ENCODE results near the gene WBP2NL.
"Not testable (repeated sequence)": the region's sequence is repeated elsewhere in the genome, so short reads cannot be mapped to it uniquely, and the experiment has no call there.

WBP2NL gene
- 1.3 to 2.5 reads per million in 2 experiments for total RNA-seq

GRCh38 chr22:41998361-41999261 is at the start of gene WBP2NL:
TSS of gene WBP2NL (plus strand) at chr22:41998788. CDS start at chr22:41998819, 31 bp downstream.
- DNase-seq (ENCODE audit: low read depth): peak; percentile 84

DNA sequence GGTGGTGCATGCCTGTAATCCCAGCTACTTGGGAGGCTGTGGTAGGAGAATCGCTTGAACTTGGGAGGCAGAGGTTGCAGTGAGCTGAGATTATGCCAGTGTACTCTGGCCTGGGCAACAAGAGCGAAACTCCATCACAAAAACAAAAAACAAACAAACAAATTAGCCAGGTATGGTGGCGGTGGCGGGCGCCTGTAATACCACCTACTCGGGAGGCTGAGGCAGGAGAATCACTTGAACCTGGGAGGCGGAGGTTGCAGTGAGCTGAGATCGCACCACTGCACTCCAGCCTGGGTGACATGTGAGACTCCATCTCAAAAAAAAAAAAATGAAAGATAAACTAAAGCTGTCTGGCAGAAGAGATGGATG is 49.7 kb upstream of the WBP2NL start:
- not testable (repeated sequence) for DNase-seq (ENCODE audit: low read depth)

DNA sequence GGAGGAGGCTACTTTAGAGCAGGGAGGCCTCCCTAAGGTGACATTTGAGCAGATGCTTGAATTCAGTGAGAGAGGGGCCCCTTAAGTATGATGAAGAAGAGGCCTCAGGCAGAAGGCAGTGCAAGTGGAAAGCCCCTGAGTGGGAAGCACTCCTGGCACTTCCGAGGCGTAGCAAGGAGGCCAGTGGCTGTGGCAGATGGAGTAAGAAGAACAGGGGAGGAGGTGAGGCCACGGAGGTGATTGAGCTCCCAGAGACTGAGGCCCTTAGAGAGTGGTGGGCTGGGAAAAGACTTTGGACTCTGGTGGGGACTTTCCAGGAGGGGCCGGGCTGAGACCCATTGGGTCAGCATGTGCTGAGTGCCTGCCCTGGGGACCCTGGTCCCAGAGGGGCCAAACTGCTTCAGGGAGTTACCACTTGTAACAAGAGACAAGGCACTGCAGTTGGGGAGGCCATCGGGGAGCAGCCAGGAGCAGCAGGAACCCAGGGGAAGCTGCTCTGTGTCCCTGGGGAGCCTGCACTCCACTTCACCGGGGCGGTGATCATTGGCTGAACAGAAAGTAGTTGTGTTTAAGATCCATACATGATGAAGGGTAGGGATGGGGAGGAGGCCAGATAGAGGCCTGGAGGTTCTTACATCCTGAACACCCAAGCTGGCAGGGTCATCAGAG is 49.2 kb upstream of the WBP2NL start:
- DNase-seq (ENCODE audit: low read depth): no peak

GRCh38 chr22:41951898-41952474 is 46.6 kb upstream of the WBP2NL start, which contains the start of gene SMIM45:
TSS of gene SMIM45 (plus strand) at chr22:41952150.
- DNase-seq (ENCODE audit: low read depth): no peak

DNA sequence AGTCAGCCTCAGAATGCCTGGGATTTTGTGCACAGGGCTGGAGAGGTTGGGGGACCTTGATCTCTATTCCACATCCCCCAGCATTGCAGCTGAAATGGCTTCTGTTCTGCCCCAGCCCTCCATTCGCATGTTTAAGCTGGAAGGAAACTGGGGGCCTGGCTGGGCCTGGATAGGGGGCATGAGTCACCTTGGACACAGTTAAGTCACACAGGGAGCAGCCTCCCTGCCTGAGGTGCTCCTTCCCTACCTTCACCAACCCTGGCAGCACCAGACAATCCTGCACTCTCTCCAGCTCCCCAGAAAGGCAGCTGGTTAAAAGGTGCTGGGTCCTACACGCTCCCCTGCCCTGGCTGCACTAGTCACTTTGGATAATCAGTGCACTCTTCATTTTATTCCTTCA is 45.9 kb upstream of the WBP2NL start:
- no peak for DNase-seq (ENCODE audit: low read depth)

DNA sequence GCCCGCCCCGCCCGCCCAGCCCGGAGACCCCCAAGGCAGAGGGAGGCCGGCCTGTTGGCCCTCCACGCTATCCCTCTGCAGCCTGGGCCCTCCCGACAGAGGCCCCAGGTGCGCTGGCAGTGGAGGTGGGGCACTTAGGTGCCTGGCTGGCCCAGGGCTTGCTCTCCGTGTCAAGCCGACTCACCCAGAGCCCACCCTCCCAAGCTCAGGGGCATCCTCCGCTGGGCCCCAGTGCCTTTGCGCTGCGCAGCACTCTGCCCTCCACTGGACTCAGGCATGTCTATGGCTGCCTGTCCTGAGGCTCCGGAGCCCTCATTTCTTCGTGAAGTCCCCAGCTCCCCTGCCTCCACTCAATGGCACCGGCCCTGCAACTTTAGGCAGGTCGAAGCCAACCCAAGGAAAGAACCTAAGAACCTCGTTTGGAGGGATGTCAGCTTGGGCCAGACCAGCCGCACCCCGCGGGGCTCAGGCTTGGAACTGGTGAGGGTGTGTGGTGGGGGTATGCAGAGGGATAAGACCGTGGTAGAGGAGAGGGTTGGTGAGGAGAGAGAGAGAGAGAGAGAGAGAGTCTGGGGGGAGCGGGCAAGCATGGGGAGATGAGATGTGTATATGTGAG is 40.5 kb upstream of the WBP2NL start:
- no peak for DNase-seq (ENCODE audit: low read depth)

GRCh38 chr22:41963453-41964111 is 35.0 kb upstream of the WBP2NL start:
- no peak for DNase-seq (ENCODE audit: low read depth)

GRCh38 chr22:41964112-41964491 is 34.5 kb upstream of the WBP2NL start:
- no peak for DNase-seq (ENCODE audit: low read depth)

- no peak for DNase-seq (ENCODE audit: low read depth)
Measured at GRCh38 chr22:41966225-41966606, 32.4 kb upstream of the WBP2NL start.

DNA sequence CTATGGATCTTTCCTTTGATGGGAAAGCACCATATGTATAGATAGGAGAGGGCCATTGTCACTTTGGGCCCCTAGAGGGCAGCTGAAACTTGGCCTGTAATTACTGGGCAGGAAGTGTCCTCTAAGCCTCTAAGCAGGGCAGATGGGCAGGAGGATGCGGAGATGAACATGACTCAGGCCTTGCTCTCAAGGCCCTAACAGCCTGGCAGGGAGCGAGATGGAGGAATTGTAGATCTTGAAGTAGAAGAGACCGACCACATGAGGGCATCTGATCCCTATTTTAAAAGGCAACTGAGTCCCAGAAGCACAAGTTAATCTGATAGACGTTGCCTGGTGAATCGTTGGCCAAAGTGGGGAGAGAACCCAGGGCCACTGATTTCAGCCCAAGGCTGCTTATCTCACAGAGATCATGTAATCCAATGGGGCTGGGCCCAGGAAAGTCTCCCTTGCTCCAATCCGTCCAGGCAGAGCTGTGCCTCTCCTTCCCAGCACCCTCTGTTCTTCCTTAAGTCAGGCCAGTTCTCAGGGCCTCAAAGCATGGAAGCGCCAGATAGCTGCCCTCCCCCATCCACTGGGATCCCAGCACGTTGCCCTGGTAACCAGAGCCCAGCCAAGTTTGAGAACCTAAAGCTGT is 31.9 kb upstream of the WBP2NL start:
- no peak for DNase-seq (ENCODE audit: low read depth)

DNA sequence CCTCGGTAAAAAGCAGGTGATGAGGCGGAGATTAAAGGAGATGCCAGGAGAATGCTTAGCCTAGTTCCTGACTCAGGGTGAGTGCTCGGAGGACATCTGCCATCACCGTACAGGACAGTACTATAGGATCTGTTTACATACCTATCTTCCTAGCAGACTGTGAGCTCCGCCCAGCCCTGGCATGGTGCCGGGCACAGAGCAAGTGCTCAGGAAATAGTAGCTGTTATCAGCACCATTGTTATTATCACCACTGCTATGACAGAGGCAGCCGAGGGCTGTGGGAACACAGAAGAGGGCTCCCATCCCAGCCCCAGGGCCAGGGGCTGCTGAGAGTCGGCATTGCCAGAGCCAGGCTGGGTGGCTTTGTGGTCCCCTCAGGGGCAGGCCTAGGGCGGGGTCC is 30.0 kb upstream of the WBP2NL start:
- DNase-seq (ENCODE audit: low read depth): no peak

- no peak for DNase-seq (ENCODE audit: low read depth)
Measured at GRCh38 chr22:41969110-41969646, 29.4 kb upstream of the WBP2NL start, which contains the start of gene SEPTIN3. TSS of gene SEPTIN3 (plus strand) at chr22:41969443. CDS start at chr22:41971493, 2,050 bp downstream.

GRCh38 chr22:41970601-41971000 is 28.0 kb upstream of the WBP2NL start:
- no peak for DNase-seq (ENCODE audit: low read depth)

- DNase-seq (ENCODE audit: low read depth): no peak
Measured at GRCh38 chr22:41971431-41971830, 27.2 kb upstream of the WBP2NL start.

DNA sequence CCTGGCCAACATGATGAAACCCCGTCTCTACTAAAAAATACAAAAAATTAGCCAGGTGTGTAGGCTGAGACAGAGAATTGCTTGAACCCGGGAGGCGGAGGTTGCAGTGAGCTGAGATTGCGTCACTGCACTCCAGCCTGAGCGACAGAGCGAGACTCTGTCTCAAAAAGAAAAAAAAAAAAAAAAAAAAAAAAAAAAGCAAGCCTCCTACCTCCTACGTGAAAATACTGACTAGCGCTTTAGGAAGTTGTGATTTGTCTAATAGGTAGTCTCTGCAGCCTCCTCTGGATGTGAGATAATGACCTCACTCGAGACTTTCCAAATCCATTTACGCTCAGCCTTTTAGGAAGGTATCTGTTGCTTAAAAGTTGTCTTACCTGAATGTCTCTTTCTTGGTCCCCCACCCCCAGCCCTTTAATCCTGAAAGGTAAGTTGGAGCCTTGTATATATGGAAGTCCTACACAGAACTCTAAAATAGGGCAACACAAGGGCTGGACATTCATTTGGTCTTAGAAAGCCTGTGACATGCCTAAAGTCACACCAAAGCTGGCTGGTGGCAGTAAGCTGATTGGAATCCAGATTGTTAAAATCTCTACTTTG is 23.8 kb upstream of the WBP2NL start:
- DNase-seq (ENCODE audit: low read depth): no peak

- DNase-seq (ENCODE audit: low read depth): no peak
Measured at GRCh38 chr22:41975299-41976069, 23.1 kb upstream of the WBP2NL start.

DNA sequence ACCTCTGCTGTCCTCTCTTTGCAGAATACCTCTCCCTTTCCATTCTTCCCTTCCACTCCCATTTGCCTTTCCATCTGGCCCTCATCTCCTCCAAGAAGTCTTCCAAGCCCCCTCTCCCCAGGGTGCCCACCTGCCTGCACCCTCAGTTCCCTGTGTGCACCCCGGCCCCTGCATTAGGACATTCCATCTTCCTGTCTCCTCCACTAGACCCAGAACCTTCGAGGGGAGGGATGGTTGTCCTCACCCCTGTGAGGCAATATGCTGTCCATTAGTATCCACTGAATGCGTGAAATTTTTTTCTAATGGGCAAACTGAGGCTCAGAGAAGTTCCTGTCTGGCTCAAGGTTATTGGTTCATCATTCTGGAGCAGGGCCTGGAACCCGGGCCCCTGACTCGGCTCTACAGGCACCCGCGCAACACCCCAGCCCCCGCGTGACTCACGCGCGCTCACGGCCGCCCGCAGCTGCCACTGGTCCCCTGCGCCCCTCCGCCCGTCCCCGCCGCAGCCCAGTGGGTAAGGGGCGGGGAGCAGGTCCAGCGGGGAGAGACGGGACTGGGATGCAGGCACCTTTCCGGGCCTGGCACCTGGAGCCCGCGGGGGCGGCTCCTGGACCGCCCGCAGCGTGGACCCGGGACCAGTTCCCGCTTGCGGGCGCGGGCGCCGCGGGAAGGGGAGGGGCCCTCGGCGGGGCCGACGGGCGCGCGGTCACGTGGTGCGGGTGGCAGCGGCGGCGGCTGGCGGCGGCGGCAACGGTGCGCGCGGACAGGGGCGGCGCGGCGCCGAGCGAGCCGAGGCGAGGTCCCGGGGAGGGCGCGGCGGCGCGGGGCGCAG is 22.3 kb upstream of the WBP2NL start:
- DNase-seq (ENCODE audit: low read depth): peak; percentile 26

DNA sequence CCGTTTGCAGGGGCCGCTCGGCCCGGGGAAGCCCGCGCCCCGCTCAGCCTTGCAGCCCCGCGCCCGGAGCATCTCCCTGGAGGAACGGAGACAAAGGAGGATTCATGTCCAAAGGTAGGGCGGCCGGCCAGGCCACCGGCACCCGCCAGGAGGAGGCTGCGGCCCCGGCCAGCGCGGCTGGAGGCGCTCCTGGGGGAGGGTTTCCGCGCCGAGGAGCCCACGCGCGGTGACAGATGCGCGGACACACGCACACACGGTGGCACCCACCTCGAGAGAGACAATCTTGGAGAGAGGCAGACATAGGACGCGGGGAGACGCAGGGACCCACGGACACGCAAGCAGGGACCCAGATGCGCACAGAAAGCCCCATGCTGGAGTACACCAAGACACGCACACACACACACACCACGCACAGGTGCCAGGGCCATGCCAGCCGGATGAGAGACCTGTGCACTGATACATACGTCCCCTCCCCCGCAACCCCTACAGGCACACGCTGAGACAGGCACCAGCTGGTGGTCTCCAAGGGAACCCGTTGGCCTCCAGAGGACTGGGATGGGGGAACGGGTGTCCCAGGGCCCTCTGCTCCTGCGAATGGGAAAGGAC is 21.5 kb upstream of the WBP2NL start:
- DNase-seq (ENCODE audit: low read depth): no peak

Data from T follicular helper cell (primary cell).